ENCODE results near the gene KCNIP3. TPM values are rescaled to one million over a fixed set of nuclear protein-coding genes. Genes with fewer than 3 reads are reported as not detected.

The KCNIP3 gene
- total RNA-seq, 2 experiments from 2014 or later = not detected

DNA sequence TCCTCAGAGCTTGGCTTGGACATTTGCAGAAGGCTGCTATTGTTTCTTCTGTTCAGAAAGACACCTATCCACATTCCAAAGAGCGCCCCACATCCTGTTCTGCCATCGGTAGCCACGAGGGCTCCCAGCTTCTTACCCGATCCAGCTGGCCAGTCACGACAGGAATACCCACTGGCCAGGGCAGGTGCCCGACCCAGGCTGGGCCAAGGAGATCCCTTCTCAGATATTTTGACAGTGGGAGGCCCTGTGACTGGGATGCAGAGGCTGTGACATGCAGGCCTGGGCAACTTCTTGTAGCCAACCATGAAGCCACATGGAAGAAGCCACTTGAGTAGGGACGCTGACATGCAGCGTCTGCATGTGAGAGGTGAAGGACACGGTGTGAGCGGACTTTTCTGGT lies 34.5 kb downstream of the KCNIP3 start:
- Mint-ChIP-seq H3K4me3 (no peak overlapping the region), H3K27ac (no peak overlapping the region), H3K27me3 (ENCODE audit: low read depth) (no peaks in the 10 kb centered on the region), H3K4me1 (ENCODE audit: low read depth) (no peaks in the 10 kb centered on the region), H3K9me3 (no peaks in the 10 kb centered on the region), H3K36me3 (ENCODE audit: low read depth) (no peaks in the 10 kb centered on the region)
- DNase-seq = no peak
- CTCF ChIA-PET = no interaction called here
- intact Hi-C loops (cut with micrococcal nuclease) = no loop called here

DNA sequence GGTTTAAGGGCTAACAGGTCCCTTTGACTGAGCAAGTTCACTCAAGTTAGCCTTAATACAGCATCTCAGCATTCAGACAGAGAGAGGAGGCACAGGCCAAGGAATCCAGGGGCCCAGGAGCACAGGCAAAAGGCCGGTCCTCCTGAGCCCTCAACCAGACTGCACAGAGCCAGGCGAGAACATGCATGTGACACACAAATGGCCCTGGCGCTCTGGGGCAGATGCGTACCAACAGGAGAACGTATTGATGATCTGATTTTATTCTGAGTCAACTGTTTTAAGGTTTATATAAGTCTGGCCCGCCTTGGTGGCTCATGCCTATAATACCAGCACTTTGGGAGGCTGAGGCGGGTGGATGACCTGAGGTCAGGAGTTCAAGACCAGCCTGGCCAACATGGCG lies 34.9 kb downstream of the KCNIP3 start:
- H3K36me3 Mint-ChIP-seq (ENCODE audit: low read depth) = no peaks in the 10 kb centered on the region
- intact Hi-C loops (cut with micrococcal nuclease) = no loop called here
- CTCF ChIA-PET = no interaction called here
- no peaks in the 10 kb centered on the region for H3K9me3 Mint-ChIP-seq
- H3K27ac Mint-ChIP-seq = no peak overlapping the region
- no peak for DNase-seq
- no peaks in the 10 kb centered on the region for H3K4me1 Mint-ChIP-seq (ENCODE audit: low read depth)
- no peak overlapping the region for H3K4me3 Mint-ChIP-seq
- no peaks in the 10 kb centered on the region for H3K27me3 Mint-ChIP-seq (ENCODE audit: low read depth)

DNA sequence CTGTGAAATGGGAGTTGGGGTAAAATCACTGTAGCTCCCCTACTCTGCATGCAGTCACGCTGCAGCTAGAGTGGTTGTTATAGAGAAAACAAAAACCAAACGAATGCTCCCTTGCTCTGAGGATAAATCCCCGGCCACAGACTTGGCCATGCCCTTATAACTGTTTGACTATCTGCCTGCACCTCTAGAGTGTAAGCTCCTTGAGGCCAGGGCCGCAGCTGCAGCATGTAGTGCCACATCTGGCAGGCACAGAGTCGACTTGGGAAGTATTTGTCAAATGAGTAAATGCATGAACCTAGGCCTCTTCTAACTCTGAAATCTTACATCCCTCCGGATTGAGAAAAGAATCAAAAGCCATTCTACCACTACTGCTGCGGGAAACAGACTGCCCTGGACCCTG lies 35.9 kb downstream of the KCNIP3 start:
- no peaks in the 10 kb centered on the region for H3K36me3 Mint-ChIP-seq (ENCODE audit: low read depth)

DNA sequence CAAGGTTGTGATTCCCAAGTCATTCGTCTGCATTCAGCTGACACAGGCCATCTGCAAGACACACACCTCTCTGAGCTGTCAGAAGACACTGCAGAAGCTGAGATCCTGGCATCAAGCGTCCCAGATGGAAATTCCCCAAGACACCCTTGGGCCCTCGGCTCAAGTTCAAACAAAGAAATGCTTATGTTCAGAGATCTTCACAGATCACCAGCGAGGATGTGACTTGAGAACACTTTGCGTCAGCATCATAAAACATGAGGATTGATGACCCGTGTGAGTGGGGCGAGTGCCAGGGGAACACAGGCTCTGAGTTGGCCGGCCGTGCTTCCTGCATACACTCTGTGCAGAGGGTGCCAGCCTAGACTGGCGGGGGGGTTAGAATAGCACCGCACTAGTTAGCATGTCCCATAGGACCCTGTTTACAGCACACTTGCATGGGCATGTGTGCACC lies 36.8 kb downstream of the KCNIP3 start:
- intact Hi-C loops (cut with micrococcal nuclease) = no loop called here
- CTCF ChIA-PET = interaction anchor here (1.3 kb wide), 1 partner anchor 12 kb away, joined by 4 read pairs; no protein-coding TSS in a partner anchor
- H3K27ac Mint-ChIP-seq = no peak overlapping the region
- no peak for DNase-seq
- H3K27me3 Mint-ChIP-seq (ENCODE audit: low read depth) = no peaks in the 10 kb centered on the region
- H3K4me1 Mint-ChIP-seq (ENCODE audit: low read depth) = no peaks in the 10 kb centered on the region
- no peaks in the 10 kb centered on the region for H3K36me3 Mint-ChIP-seq (ENCODE audit: low read depth)
- no peak overlapping the region for H3K4me3 Mint-ChIP-seq
- no peaks in the 10 kb centered on the region for H3K9me3 Mint-ChIP-seq

More for the DNA sequence above, 35.9 kb downstream of the KCNIP3 start:
- CTCF ChIA-PET = interaction anchor here (1.3 kb wide), 1 partner anchor 13 kb away, joined by 4 read pairs; no protein-coding TSS in a partner anchor
- Mint-ChIP-seq H3K4me1 (ENCODE audit: low read depth) (no peaks in the 10 kb centered on the region), H3K4me3 (no peak overlapping the region), H3K9me3 (no peaks in the 10 kb centered on the region), H3K27me3 (ENCODE audit: low read depth) (no peaks in the 10 kb centered on the region), H3K27ac (no peak overlapping the region)
- intact Hi-C loops (cut with micrococcal nuclease) = no loop called here
- DNase-seq = no peak

DNA sequence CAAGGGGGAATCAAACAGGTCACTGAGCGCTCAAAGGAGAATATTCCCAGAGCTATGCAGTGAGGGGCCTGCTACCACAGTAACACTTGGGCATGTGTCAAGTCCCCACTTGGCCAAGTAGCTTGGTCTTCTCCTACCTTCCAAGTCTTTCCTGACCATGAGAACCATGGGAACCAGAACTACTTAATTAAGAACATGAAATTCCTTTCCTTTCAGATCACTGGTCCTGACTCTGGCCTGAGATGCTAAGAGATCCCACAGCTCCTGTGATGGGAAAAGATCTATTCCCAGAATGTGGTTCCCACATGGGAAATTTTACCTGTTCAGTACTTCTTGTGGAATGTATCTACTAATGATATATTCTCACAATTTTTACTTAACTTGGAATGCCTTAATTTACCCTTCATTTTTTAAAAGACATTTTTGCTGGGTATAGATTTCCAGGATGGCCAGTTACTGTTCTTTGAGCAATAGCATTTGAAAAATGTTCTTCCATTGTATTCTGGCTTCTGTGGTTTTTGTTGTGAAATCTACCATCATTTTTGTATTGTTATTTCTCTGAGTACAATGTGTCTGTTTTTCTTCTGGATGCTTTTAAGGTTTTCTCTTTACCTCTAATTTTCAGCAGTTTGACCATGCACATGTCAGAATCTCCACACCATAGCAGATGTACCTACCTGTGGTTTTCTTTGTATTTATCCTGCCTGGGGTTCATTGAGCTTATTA lies 37.9 kb downstream of the KCNIP3 start:
- CTCF ChIA-PET = no interaction called here
- H3K4me1 Mint-ChIP-seq (ENCODE audit: low read depth) = no peaks in the 10 kb centered on the region
- no peaks in the 10 kb centered on the region for H3K9me3 Mint-ChIP-seq
- H3K4me3 Mint-ChIP-seq = no peak overlapping the region
- H3K27me3 Mint-ChIP-seq (ENCODE audit: low read depth) = no peaks in the 10 kb centered on the region
- H3K27ac Mint-ChIP-seq = no peak overlapping the region
- no peak for DNase-seq
- no peaks in the 10 kb centered on the region for H3K36me3 Mint-ChIP-seq (ENCODE audit: low read depth)
- intact Hi-C loops (cut with micrococcal nuclease) = no loop called here

DNA sequence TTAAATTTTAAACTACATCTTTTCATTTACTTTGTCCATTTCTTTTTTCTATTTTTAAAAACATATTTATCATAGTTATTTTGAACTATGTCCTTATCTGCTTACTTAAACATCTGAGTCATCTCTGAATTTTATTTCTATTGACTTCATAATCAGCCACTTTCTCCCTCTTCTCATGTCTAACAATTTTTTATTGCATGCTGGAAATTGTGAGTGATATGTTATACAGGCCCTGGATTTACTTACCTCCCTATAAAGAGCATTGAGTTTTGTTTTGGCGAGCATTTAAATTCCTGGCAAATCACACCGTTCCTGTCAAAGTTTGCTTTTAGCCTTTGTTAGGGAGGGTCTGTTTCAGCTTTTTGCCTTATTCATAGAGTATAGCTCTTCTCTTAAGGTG lies 39.3 kb downstream of the KCNIP3 start:
- Mint-ChIP-seq H3K9me3 (no peaks in the 10 kb centered on the region), H3K27me3 (ENCODE audit: low read depth) (no peaks in the 10 kb centered on the region), H3K36me3 (ENCODE audit: low read depth) (no peaks in the 10 kb centered on the region), H3K4me1 (ENCODE audit: low read depth) (no peaks in the 10 kb centered on the region), H3K4me3 (no peak overlapping the region), H3K27ac (no peak overlapping the region)
- CTCF ChIA-PET = no interaction called here
- no peak for DNase-seq
- intact Hi-C loops (cut with micrococcal nuclease) = no loop called here

DNA sequence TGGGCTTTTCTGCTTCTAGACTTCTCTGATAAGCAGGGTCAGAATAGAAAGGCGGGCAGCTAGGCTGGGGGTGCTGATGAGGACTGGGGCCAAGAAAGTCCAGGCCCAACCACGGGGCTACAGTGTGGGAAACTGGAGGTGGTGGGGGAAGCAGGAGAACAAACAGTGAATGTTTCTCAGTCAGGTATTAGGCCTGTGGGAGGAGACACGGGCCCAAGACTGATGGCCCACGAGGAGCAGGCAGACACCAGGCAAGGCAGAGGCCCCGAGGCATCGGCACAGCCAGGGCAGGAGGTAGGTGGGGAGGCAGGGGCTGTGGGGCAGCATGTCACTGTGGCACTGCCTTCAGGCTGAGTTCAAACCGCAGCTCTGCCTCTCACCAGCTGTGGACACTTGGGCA lies 40.7 kb downstream of the KCNIP3 start:
- CTCF ChIA-PET = no interaction called here
- no peak overlapping the region for H3K27ac Mint-ChIP-seq
- H3K4me1 Mint-ChIP-seq (ENCODE audit: low read depth) = no peaks in the 10 kb centered on the region
- DNase-seq = no peak
- H3K4me3 Mint-ChIP-seq = no peak overlapping the region
- H3K36me3 Mint-ChIP-seq (ENCODE audit: low read depth) = no peaks in the 10 kb centered on the region
- H3K9me3 Mint-ChIP-seq = no peaks in the 10 kb centered on the region
- intact Hi-C loops (cut with micrococcal nuclease) = no loop called here
- H3K27me3 Mint-ChIP-seq (ENCODE audit: low read depth) = peaks cover 7% of the 10 kb centered on the region

DNA sequence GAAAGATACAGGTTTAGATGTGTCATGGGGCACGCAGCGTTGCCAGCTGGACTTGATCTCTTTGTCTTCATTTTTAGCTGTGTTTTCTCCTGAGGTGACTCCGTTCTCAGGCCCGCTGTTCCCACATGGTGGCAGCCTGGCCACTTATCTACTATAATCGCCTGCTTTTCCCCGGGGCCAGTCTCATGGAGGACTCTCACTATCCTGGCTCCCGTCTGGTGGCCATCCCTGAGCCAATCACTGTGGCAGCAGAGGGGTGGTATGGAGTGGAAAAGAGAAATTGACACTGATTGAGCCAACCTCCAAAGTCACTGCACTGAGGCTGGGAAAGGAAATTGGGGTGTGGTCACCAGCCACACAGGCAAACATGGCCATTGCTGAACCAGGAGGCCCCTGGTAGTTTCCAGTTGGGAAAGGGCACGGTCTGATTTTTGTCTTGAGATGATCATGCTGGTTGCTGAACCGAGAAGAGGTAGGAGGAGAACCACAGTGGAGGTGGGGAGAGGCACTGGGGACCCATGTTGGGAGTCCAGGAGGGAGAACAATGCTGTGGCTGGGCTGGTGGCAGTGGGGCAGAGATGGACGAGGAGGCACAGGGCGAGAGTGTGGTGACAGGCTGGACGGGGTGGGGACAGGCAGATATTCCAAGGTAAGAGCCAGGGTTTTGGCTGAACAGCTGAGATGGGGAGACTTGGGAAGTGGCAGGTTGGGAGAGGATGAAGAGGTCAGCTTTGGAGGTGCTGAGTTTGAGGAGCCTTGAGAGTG lies 45.6 kb downstream of the KCNIP3 start:
- Mint-ChIP-seq H3K9me3 (no peaks in the 10 kb centered on the region), H3K27ac (no peak overlapping the region), H3K4me3 (no peak overlapping the region), H3K4me1 (ENCODE audit: low read depth) (peaks cover 3% of the 10 kb centered on the region), H3K27me3 (ENCODE audit: low read depth) (peaks cover 29% of the 10 kb centered on the region), H3K36me3 (ENCODE audit: low read depth) (no peaks in the 10 kb centered on the region)
- no peak for DNase-seq
- CTCF ChIA-PET = interaction anchor here (0.5 kb wide), 1 partner anchor 45 kb away, joined by 3 read pairs; no protein-coding TSS in a partner anchor
- intact Hi-C loops (cut with micrococcal nuclease) = no loop called here

DNA sequence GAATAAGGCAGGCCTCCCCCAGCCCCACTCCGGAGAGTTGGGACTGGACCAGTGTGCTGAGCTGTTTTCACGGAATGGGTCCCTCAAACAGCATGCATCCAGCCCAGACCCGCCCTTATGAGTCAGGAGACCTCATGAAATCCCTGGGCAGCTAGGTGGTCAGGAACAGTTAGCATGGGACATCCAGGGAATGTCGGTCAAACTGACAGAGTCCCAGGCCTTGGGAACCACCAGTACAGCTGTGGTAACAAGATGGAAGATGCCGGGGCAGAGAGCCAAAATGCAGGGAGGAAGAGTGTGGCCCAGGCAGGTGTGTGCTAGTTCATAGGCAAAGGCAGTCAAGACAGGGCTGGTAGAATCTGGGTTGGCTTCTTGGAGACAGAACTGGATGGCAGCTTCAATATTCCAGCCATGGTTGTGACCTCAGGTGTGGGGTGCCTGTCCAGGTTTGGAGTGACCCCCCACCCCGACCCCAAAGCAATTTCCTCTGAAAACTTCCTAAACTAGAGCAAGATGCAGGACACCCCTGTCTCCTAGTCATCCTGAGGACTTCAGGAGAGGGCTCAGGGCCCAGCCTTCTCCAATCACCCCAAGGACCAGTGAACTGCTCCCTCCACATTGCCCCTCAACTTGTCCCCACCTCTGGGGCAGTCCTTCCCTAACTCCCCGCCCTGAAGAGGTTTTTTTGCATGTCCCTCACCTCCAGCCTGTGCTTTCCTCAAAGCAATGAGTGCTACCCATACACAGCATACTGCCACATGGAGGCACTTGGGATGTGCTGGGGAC lies 46.5 kb downstream of the KCNIP3 start:
- H3K27ac Mint-ChIP-seq = no peak overlapping the region
- CTCF ChIA-PET = interaction anchor here (0.8 to 2.4 kb wide), 5 partner anchors 28 to 112 kb away, joined by 3 to 11 read pairs (median 3); no protein-coding TSS in a partner anchor
- peaks cover 38% of the 10 kb centered on the region for H3K27me3 Mint-ChIP-seq (ENCODE audit: low read depth)
- intact Hi-C loops (cut with micrococcal nuclease) = no loop called here
- no peaks in the 10 kb centered on the region for H3K36me3 Mint-ChIP-seq (ENCODE audit: low read depth)
- H3K9me3 Mint-ChIP-seq = no peaks in the 10 kb centered on the region
- H3K4me1 Mint-ChIP-seq (ENCODE audit: low read depth) = peaks cover 3% of the 10 kb centered on the region
- H3K4me3 Mint-ChIP-seq = no peak overlapping the region
- DNase-seq = no peak

DNA sequence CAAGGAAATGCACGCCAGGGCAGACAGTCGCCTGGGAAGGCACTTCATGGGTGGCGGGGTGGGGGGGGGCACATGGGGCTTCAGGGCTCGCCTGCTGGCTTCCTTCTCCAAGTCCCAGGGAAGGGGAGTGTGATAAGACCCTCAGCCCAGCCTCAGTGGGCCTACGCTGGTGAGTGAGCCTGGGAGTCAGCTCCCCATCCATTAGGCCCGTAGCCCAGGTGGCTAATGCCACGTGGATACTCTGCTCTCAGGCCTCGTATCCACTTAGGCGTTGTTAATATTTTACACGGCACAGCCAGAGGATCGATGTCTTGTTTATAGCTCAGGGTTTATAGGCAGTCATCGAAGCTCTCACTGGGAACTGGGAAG lies 47.1 kb downstream of the KCNIP3 start:
- CTCF ChIA-PET = interaction anchor here (0.8 to 2.4 kb wide), 6 partner anchors 25 to 113 kb away, joined by 3 to 11 read pairs (median 4); no protein-coding TSS in a partner anchor
- H3K4me1 Mint-ChIP-seq (ENCODE audit: low read depth) = peaks cover 3% of the 10 kb centered on the region
- no peaks in the 10 kb centered on the region for H3K36me3 Mint-ChIP-seq (ENCODE audit: low read depth)
- H3K4me3 Mint-ChIP-seq = no peak overlapping the region
- H3K27ac Mint-ChIP-seq = no peak overlapping the region
- H3K9me3 Mint-ChIP-seq = no peaks in the 10 kb centered on the region
- intact Hi-C loops (cut with micrococcal nuclease) = no loop called here
- no peak for DNase-seq
- H3K27me3 Mint-ChIP-seq (ENCODE audit: low read depth) = peaks cover 39% of the 10 kb centered on the region

DNA sequence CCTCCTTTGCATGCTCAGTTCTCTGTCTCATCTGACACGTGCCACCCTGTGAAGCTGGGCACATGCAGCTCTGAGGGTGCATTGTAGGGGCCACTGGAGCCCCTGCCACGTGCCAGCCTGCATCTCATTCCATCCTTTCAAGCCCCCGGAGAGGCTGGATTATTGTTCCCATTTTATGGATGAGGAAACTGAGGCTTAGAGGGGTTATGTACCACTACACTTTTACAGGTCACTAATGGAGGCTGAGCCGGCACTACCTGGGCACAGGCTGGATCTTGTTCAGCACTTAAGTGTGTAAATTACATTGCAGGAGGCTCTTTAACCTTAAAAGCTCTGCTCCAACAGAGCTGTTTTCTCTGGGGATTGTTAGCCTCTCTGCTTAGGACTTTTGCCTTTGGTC lies 47.5 kb downstream of the KCNIP3 start:
- H3K27me3 Mint-ChIP-seq (ENCODE audit: low read depth) = peaks cover 42% of the 10 kb centered on the region
- no peaks in the 10 kb centered on the region for H3K36me3 Mint-ChIP-seq (ENCODE audit: low read depth)

DNA sequence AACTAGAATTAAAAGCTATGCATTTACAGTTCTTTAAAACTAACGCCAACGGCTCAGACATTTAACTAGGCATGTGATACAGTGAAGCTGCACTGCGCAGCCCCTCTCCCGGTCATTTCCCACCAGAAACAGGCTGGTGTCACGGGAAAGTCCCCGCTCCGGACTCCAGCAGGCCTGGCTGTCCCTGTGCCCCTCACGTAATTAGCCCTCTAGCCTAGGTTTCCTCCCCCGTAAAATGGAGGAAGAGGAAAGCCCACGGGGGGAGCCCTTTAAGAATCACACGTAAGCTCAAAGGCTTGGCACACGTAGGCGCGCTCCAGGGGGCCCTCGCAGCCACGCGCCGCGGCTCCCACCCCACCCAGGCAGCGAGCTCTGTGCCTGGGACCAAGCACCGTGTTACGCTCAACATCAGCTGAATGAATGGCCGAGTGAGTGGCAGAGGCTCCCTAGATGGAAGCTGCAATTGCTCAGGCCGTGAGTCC lies 48.0 kb downstream of the KCNIP3 start:
- peak overlapping the region; percentile 71 for H3K4me3 Mint-ChIP-seq
- DNase-seq = no peak
- CTCF ChIA-PET = interaction anchor here (0.6 to 2.4 kb wide), 10 partner anchors 16 to 229 kb away, joined by 3 to 11 read pairs (median 4); partner anchors contain the start of gene FAHD2A

More for the DNA sequence above, 47.5 kb downstream of the KCNIP3 start:
- no peaks in the 10 kb centered on the region for H3K9me3 Mint-ChIP-seq
- peaks cover 3% of the 10 kb centered on the region for H3K4me1 Mint-ChIP-seq (ENCODE audit: low read depth)
- H3K27ac Mint-ChIP-seq = no peak overlapping the region
- intact Hi-C loops (cut with micrococcal nuclease) = loop anchor here (1.0 kb wide), 1 partner anchor 137 kb away; the partner anchor contains the start of gene ZNF892
- no peak overlapping the region for H3K4me3 Mint-ChIP-seq
- CTCF ChIA-PET = interaction anchor here (0.8 to 2.4 kb wide), 8 partner anchors 23 to 113 kb away, joined by 3 to 11 read pairs (median 4); partner anchors contain the start of gene FAHD2A
- DNase-seq = no peak

More for the DNA sequence above, 48.0 kb downstream of the KCNIP3 start:
- Mint-ChIP-seq H3K9me3 (no peaks in the 10 kb centered on the region), H3K36me3 (ENCODE audit: low read depth) (no peaks in the 10 kb centered on the region), H3K27me3 (ENCODE audit: low read depth) (peaks cover 42% of the 10 kb centered on the region), H3K27ac (no peak overlapping the region), H3K4me1 (ENCODE audit: low read depth) (peaks cover 3% of the 10 kb centered on the region)
- intact Hi-C loops (cut with micrococcal nuclease) = loop anchor here (1.0 kb wide), 1 partner anchor 138 kb away; the partner anchor contains the start of gene ZNF892
